Measurements from ENCODE around the gene CCL22.
A peak's percentile ranks its signal among the peaks of the same experiment; 100 is the strongest.
"Not testable (repeated sequence)": the region's sequence is repeated elsewhere in the genome, so short reads cannot be mapped to it uniquely, and the experiment has no call there.

Gene CCL22

GRCh38 chr16:57348327-57348726 lies 10.3 kb upstream of the CCL22 start:
- ATAC-seq, result no peak

GRCh38 chr16:57349212-57350031 lies 9.2 kb upstream of the CCL22 start:
- peak; percentile 67 to 76 for ATAC-seq

- peak in 1 of 2 donors; percentile 27 for ATAC-seq
Measured at GRCh38 chr16:57352636-57353047, 5.9 kb upstream of the CCL22 start.

GRCh38 chr16:57354311-57354710 lies 4.3 kb upstream of the CCL22 start:
- ATAC-seq, result no peak

- ATAC-seq, result no peak
Measured at GRCh38 chr16:57355898-57356414, 2.6 kb upstream of the CCL22 start.

- no peak for ATAC-seq
Measured at GRCh38 chr16:57356547-57356946, 2.0 kb upstream of the CCL22 start.

- peak in 1 of 2 donors; percentile 39 for ATAC-seq
Measured at GRCh38 chr16:57357330-57358085, 1.1 kb upstream of the CCL22 start.

GRCh38 chr16:57358086-57358420 lies 530 bp upstream of the CCL22 start:
- no peak for ATAC-seq

- ATAC-seq, result no peak
Measured at GRCh38 chr16:57360321-57360935, 1.8 kb downstream of the CCL22 start.

- no peak for ATAC-seq
Measured at GRCh38 chr16:57361404-57361803, 2.8 kb downstream of the CCL22 start.

GRCh38 chr16:57364143-57364542 lies 5.6 kb downstream of the CCL22 start:
- no peak for ATAC-seq

GRCh38 chr16:57366544-57367040 lies 8.0 kb downstream of the CCL22 start:
- peak in 1 of 2 donors; percentile 28 for ATAC-seq

- no peak for ATAC-seq
Measured at GRCh38 chr16:57367116-57367752, 8.7 kb downstream of the CCL22 start.

GRCh38 chr16:57371494-57372371 lies 13.2 kb downstream of the CCL22 start:
- no peak for ATAC-seq

GRCh38 chr16:57372372-57373116 lies 14.0 kb downstream of the CCL22 start, which contains the start of gene CX3CL1:
CX3CL1 (plus strand) TSS chr16:57372490; CDS start chr16:57372569, 79 bp downstream.
- no peak for ATAC-seq

- no peak for ATAC-seq
Measured at GRCh38 chr16:57373117-57373947, 14.7 kb downstream of the CCL22 start.

GRCh38 chr16:57374067-57374534 lies 15.5 kb downstream of the CCL22 start:
- ATAC-seq, result no peak

GRCh38 chr16:57374925-57375465 lies 16.4 kb downstream of the CCL22 start:
- not testable (repeated sequence) for ATAC-seq

GRCh38 chr16:57376313-57376818 lies 17.8 kb downstream of the CCL22 start:
- ATAC-seq, result no peak

Data from activated CD4-positive, CD25-positive, alpha-beta regulatory T cell treated with anti-CD3 and anti-CD28 coated beads, Interleukin-2, amount 50 U/mL, for 24 hours (primary cell).